Lower leg skin (tissue), 3 donors: ENCODE measurements around the gene CEP104.

Experiments
- POLR2A ChIP-seq, 2 donors: fragments of 450-650 bp; IDR thresholded peaks; one replicate each; pipeline ENCODE4 v1.6.1; 2016 to 2017; ENCODE audit warnings: antibody characterized with exemption in 2 of 2, mild to moderate bottlenecking in 1 of 2, moderate library complexity in 1 of 2
- TF ChIP-seq, protein P1 (sequence below), 3 donors: fragments of 450-650 bp; IDR thresholded peaks; one replicate each; pipeline ENCODE4 v1.5.1; 2016; ENCODE audit warnings: antibody characterized with exemption in 3 of 3, mild to moderate bottlenecking in 3 of 3, moderate library complexity in 2 of 3

DNA sequence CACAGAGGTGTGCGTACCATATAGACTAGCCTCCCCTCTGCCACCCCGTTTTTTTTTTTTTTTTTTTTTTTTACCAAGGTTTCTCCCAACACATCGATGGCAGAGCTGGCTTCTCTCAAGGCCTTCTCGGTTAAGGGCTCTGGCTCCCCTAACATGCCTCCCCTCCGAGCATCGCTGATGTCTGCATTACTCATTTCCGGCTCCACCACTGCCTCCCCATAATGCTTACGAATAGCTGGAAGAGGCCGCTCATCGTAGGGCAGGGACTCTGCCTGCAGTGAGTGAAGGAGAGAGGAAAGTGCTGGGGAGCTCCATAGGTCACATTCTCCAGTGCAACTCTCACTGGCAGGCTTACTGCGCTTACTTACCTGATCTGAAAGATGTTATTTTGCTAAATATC lies 20.6 kb downstream of the CEP104 start:
- TF ChIP-seq, protein P1, sequence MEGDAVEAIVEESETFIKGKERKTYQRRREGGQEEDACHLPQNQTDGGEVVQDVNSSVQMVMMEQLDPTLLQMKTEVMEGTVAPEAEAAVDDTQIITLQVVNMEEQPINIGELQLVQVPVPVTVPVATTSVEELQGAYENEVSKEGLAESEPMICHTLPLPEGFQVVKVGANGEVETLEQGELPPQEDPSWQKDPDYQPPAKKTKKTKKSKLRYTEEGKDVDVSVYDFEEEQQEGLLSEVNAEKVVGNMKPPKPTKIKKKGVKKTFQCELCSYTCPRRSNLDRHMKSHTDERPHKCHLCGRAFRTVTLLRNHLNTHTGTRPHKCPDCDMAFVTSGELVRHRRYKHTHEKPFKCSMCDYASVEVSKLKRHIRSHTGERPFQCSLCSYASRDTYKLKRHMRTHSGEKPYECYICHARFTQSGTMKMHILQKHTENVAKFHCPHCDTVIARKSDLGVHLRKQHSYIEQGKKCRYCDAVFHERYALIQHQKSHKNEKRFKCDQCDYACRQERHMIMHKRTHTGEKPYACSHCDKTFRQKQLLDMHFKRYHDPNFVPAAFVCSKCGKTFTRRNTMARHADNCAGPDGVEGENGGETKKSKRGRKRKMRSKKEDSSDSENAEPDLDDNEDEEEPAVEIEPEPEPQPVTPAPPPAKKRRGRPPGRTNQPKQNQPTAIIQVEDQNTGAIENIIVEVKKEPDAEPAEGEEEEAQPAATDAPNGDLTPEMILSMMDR (IDR thresholded peaks at IDR 0.05) = no peak
- TF ChIP-seq POLR2A (IDR thresholded peaks at IDR 0.05) = no peak
